SK-N-SH (cell line): Measurements from ENCODE around the gene CES5A. TPM values are rescaled to one million over a fixed set of nuclear protein-coding genes. Genes with fewer than 3 reads are reported as not detected.
"Not testable (repeated sequence)": the region's sequence is repeated elsewhere in the genome, so short reads cannot be mapped to it uniquely, and the experiment has no call there.

Source experiments
- CTCF ChIA-PET: fragments of 300-600, 350-600 bp; formaldehyde crosslinking; extraction: SDS; loops from one replicate; lab custom pipeline; 2021; lab: Yijun Ruan, JAX
- POLR2A ChIA-PET: fragments of 350-600 bp; sonication (Branson Sonifier 250); formaldehyde crosslinking; extraction: SDS; loops from one replicate; lab custom pipeline; 2020; ENCODE audit warnings: antibody characterized with exemption, inconsistent platforms; lab: Yijun Ruan, JAX
- DNase-seq: peaks from one replicate; pipeline ENCODE4 v3.0.0; 2012
- H2AFZ ChIP-seq: fragments of 200-600 bp; sonication (generic); 2 replicates; pipeline ENCODE4 v1.8.1; 2016; ENCODE audit warnings: antibody characterized with exemption, mild to moderate bottlenecking, low read depth
- H3F3A ChIP-seq: fragments of 200-600 bp; sonication (generic); replicated peaks from 2 replicates; pipeline ENCODE3; 2016; ENCODE audit warnings: antibody characterized with exemption, mild to moderate bottlenecking; ENCODE audit not compliant: insufficient read depth
- H3K27ac ChIP-seq, 2 experiments: fragments of 200-500 bp in 1 of 2; fragments of 200-600 bp in 1 of 2; sonication (Bioruptor generic) in 1 of 2; sonication (generic), shearing (Covaris generic) in 1 of 2; 2 replicates each; pipeline versions ENCODE4 v1.5.1 to v1.6.1; 2014 to 2016; ENCODE audit warnings: low read depth in 2 of 2, inconsistent platforms in 1 of 2, low read length in 1 of 2, mild to moderate bottlenecking in 1 of 2, mixed read lengths in 1 of 2
- H3K27me3 ChIP-seq: fragments of 200-600 bp; sonication (generic), shearing (Covaris generic); 2 replicates; pipeline ENCODE4 v1.6.1; 2016; ENCODE audit warnings: mixed run types; ENCODE audit not compliant: insufficient read depth
- H3K36me3 ChIP-seq, 2 experiments: fragments of 200-500 bp in 1 of 2; fragments of 200-600 bp in 1 of 2; sonication (Bioruptor generic) in 1 of 2; sonication (generic) in 1 of 2; replicated peaks in 1 of 2; 2 replicates each; pipeline versions ENCODE3 to v1.5.1; 2014 to 2016; ENCODE audit warnings: low read length in 1 of 2, mild to moderate bottlenecking in 1 of 2; ENCODE audit not compliant: insufficient read depth in 2 of 2, control insufficient read depth in 1 of 2
- H3K4me1 ChIP-seq, 2 experiments: fragments of 200-500 bp in 1 of 2; fragments of 200-600 bp in 1 of 2; sonication (Bioruptor generic) in 1 of 2; sonication (generic), shearing (Covaris generic) in 1 of 2; 2 replicates each; pipeline versions ENCODE4 v1.5.1 to v1.6.1; 2014 to 2016; ENCODE audit warnings: low read depth in 1 of 2, low read length in 1 of 2, mixed run types in 1 of 2; ENCODE audit not compliant: insufficient read depth in 2 of 2, control insufficient read depth in 1 of 2
- H3K4me2 ChIP-seq: fragments of 200-600 bp; sonication (generic), shearing (Covaris generic); 2 replicates; pipeline ENCODE4 v1.6.1; 2017; ENCODE audit warnings: mixed run types
- H3K4me3 ChIP-seq, 2 experiments: fragments of 200-500 bp in 1 of 2; fragments of 200-600 bp in 1 of 2; sonication (Bioruptor generic) in 1 of 2; sonication (generic), shearing (Covaris generic) in 1 of 2; 2 replicates each; pipeline versions ENCODE4 v1.5.1 to v1.8.1; 2014 to 2016; ENCODE audit warnings: low read depth in 2 of 2, inconsistent platforms in 1 of 2, low read length in 1 of 2, mild to moderate bottlenecking in 1 of 2, mixed read lengths in 1 of 2, moderate library complexity in 1 of 2
- H3K79me2 ChIP-seq: fragments of 200-600 bp; sonication (generic); 2 replicates; pipeline ENCODE4 v1.8.1; 2017; ENCODE audit warnings: mild to moderate bottlenecking; ENCODE audit not compliant: insufficient read depth
- H3K9ac ChIP-seq: fragments of 200-600 bp; sonication (generic); 2 replicates; pipeline ENCODE4 v1.6.1; 2017; ENCODE audit warnings: mixed run types
- H3K9me2 ChIP-seq: fragments of 200-600 bp; sonication (generic); 2 replicates; pipeline ENCODE4 v1.6.1; 2017; ENCODE audit warnings: mixed run types
- H3K9me3 ChIP-seq: fragments of 200-600 bp; sonication (generic); 2 replicates; pipeline ENCODE4 v1.6.1; 2017; ENCODE audit warnings: mixed run types, mild to moderate bottlenecking, moderate library complexity
- H4K20me1 ChIP-seq: fragments of 200-600 bp; sonication (generic); 2 replicates; pipeline ENCODE4 v1.6.1; 2017; ENCODE audit warnings: mild to moderate bottlenecking, mixed run types; ENCODE audit not compliant: insufficient read depth
- CHD2 ChIP-seq: fragments of 150-350 bp; IDR thresholded peaks from 2 replicates; pipeline ENCODE4 v1.6.1; 2018; ENCODE audit warnings: low read length; ENCODE audit not compliant: partially characterized antibody
- EP300 ChIP-seq, 2 experiments: IDR thresholded peaks; 2 replicates each; pipeline versions ENCODE4 v1.4.0 to v1.6.1; 2012; ENCODE audit warnings: borderline replicate concordance in 1 of 2, low read depth in 1 of 2, low read length in 1 of 2
- GABPA ChIP-seq: IDR thresholded peaks from 2 replicates; pipeline ENCODE4 v1.4.0; 2012; ENCODE audit warnings: low read depth, mild to moderate bottlenecking
- GATA2 ChIP-seq: sonication (generic); formaldehyde crosslinking; IDR thresholded peaks from 2 replicates; pipeline ENCODE4 v1.5.0; 2020; ENCODE audit warnings: mild to moderate bottlenecking, missing genetic modification reagents
- JUND ChIP-seq: IDR thresholded peaks from 2 replicates; pipeline ENCODE4 v1.4.0; 2012
- MEF2A ChIP-seq: IDR thresholded peaks from 2 replicates; pipeline ENCODE4 v1.4.0; 2012; ENCODE audit warnings: low read depth, borderline replicate concordance
- NFIC ChIP-seq: IDR thresholded peaks from 2 replicates; pipeline ENCODE4 v1.4.0; 2012; ENCODE audit warnings: borderline replicate concordance
- NRF1 ChIP-seq: IDR thresholded peaks from 2 replicates; pipeline ENCODE4 v1.6.1; 2012; ENCODE audit warnings: low read depth, mild to moderate bottlenecking, low read length
- POLR2AphosphoS5 ChIP-seq: IDR thresholded peaks from 2 replicates; pipeline ENCODE4 v1.6.1; 2012; ENCODE audit warnings: low read depth, low read length
- RAD21 ChIP-seq: IDR thresholded peaks from 2 replicates; pipeline ENCODE4 v1.6.1; 2012; ENCODE audit warnings: mild to moderate bottlenecking, low read length
- TAF1 ChIP-seq: IDR thresholded peaks from 2 replicates; pipeline ENCODE4 v1.6.1; 2012; ENCODE audit warnings: low read depth, mild to moderate bottlenecking, low read length, moderate library complexity, borderline replicate concordance
- TCF12 ChIP-seq: IDR thresholded peaks from 2 replicates; pipeline ENCODE4 v1.4.0; 2012
- USF1 ChIP-seq: IDR thresholded peaks from 2 replicates; pipeline ENCODE4 v1.4.0; 2012; ENCODE audit warnings: low read depth, borderline replicate concordance
- USF2 ChIP-seq: fragments of 150-350 bp; IDR thresholded peaks from 2 replicates; pipeline ENCODE4 v1.6.1; 2017; ENCODE audit warnings: antibody characterized with exemption, low read length, low read depth, borderline replicate concordance
- WGBS: methylation state at CpG from one replicate; pipeline ENCODE4 v1.1.6; 2017; ENCODE audit warnings: low lambda C conversion rate; 5-methylcytosine and 5-hydroxymethylcytosine counted together
- polyA plus RNA-seq, 3 experiments: library from polyadenylated mRNA; depleted of rRNA; stranded (reverse); fragments of >200 nt; gene quantifications; 2 replicates each; pipeline ENCODE4 v1.2.3, GENCODE V29; 2012
- TF ChIP-seq, protein P1 (sequence below): IDR thresholded peaks from 2 replicates; pipeline ENCODE4 v1.6.1; 2012; ENCODE audit warnings: mild to moderate bottlenecking, low read depth, low read length, moderate library complexity
- TF ChIP-seq, protein P2 (sequence below): fragments of 200-600 bp; sonication (generic); IDR thresholded peaks from 2 replicates; pipeline ENCODE4 v1.6.1; 2017; ENCODE audit warnings: antibody characterized with exemption, mild to moderate bottlenecking, moderate library complexity

The CES5A gene
- polyA plus RNA-seq, 1 of the 3 experiments (the other 2 are of a cell fraction) = not detected

- H3K4me3 ChIP-seq = no peak overlapping the region
- H3K4me2 ChIP-seq = no peak overlapping the region
- no peak for DNase-seq
- H3K79me2 ChIP-seq = no peaks in the 10 kb centered on the region
- WGBS = 33% methylated on average over 3 of the region's 4 CpGs
- no peak overlapping the region for H2AFZ ChIP-seq
- TF ChIP-seq USF2 (no peak), EP300 (IDR thresholded peaks at IDR 0.05; ENCODE audit: borderline replicate concordance in 1 of 2, low read depth in 1 of 2, low read length in 1 of 2) (no peak), NRF1 (no peak), GATA2 (no peak), TCF12 (no peak), RAD21 (no peak)
- TF ChIP-seq, protein P1, sequence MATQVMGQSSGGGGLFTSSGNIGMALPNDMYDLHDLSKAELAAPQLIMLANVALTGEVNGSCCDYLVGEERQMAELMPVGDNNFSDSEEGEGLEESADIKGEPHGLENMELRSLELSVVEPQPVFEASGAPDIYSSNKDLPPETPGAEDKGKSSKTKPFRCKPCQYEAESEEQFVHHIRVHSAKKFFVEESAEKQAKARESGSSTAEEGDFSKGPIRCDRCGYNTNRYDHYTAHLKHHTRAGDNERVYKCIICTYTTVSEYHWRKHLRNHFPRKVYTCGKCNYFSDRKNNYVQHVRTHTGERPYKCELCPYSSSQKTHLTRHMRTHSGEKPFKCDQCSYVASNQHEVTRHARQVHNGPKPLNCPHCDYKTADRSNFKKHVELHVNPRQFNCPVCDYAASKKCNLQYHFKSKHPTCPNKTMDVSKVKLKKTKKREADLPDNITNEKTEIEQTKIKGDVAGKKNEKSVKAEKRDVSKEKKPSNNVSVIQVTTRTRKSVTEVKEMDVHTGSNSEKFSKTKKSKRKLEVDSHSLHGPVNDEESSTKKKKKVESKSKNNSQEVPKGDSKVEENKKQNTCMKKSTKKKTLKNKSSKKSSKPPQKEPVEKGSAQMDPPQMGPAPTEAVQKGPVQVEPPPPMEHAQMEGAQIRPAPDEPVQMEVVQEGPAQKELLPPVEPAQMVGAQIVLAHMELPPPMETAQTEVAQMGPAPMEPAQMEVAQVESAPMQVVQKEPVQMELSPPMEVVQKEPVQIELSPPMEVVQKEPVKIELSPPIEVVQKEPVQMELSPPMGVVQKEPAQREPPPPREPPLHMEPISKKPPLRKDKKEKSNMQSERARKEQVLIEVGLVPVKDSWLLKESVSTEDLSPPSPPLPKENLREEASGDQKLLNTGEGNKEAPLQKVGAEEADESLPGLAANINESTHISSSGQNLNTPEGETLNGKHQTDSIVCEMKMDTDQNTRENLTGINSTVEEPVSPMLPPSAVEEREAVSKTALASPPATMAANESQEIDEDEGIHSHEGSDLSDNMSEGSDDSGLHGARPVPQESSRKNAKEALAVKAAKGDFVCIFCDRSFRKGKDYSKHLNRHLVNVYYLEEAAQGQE = no peak
- no peaks in the 10 kb centered on the region for H3K9me2 ChIP-seq
- H3K27me3 ChIP-seq = no peaks in the 10 kb centered on the region
- H4K20me1 ChIP-seq = no peaks in the 10 kb centered on the region
- CTCF ChIA-PET = interaction anchor here (0.7 kb wide), 1 partner anchor 345 kb away, joined by 3 read pairs; no protein-coding TSS in a partner anchor
- H3K27ac ChIP-seq = no peak overlapping the region
- H3K9me3 ChIP-seq = no peaks in the 10 kb centered on the region
- H3K9ac ChIP-seq = no peak overlapping the region
- no peaks in the 10 kb centered on the region for H3K4me1 ChIP-seq
- H3K36me3 ChIP-seq = no peaks in the 10 kb centered on the region
- POLR2A ChIA-PET = no interaction called here
- H3F3A ChIP-seq = no peaks in the 10 kb centered on the region
Observed at GRCh38 chr16:55809851-55810250, 65.3 kb downstream of the CES5A start.

DNA sequence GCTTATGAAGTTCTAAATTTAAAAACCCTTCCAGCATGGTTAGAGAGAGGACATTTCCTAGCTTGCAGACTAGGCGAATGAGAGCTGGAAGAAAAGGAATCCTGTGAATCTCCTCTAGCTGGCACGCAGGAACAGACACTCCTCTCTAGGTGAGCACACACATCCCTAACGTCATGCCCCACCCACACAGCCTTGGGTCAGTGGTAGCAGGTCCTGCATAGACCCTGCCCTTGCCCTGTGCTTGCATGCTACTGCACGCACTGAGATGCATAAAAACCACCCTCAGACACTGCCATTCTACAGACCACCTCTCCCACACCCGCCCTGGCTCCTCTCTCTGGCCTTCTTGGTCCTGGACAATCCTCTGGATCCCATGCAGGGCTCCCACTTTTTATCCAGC lies 65.8 kb downstream of the CES5A start:
- CTCF ChIA-PET = interaction anchor here (0.7 kb wide), 1 partner anchor 345 kb away, joined by 3 read pairs; no protein-coding TSS in a partner anchor
- DNase-seq = no peak
- H3K4me2 ChIP-seq = no peak overlapping the region
- H4K20me1 ChIP-seq = no peaks in the 10 kb centered on the region
- H3K9me3 ChIP-seq = no peaks in the 10 kb centered on the region
- H3K9me2 ChIP-seq = no peaks in the 10 kb centered on the region
- no peaks in the 10 kb centered on the region for H3K27me3 ChIP-seq
- no peaks in the 10 kb centered on the region for H3K79me2 ChIP-seq
- no peak overlapping the region for H3K27ac ChIP-seq
- no peak for TF ChIP-seq USF2
- no peak for TF ChIP-seq GABPA
- no peak for TF ChIP-seq JUND
- TF ChIP-seq, protein P2, sequence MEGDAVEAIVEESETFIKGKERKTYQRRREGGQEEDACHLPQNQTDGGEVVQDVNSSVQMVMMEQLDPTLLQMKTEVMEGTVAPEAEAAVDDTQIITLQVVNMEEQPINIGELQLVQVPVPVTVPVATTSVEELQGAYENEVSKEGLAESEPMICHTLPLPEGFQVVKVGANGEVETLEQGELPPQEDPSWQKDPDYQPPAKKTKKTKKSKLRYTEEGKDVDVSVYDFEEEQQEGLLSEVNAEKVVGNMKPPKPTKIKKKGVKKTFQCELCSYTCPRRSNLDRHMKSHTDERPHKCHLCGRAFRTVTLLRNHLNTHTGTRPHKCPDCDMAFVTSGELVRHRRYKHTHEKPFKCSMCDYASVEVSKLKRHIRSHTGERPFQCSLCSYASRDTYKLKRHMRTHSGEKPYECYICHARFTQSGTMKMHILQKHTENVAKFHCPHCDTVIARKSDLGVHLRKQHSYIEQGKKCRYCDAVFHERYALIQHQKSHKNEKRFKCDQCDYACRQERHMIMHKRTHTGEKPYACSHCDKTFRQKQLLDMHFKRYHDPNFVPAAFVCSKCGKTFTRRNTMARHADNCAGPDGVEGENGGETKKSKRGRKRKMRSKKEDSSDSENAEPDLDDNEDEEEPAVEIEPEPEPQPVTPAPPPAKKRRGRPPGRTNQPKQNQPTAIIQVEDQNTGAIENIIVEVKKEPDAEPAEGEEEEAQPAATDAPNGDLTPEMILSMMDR = no peak
- TF ChIP-seq POLR2AphosphoS5 = no peak
- no peak for TF ChIP-seq TAF1
- TF ChIP-seq MEF2A = no peak
- TF ChIP-seq USF1 = no peak
- TF ChIP-seq CHD2 = no peak
- TF ChIP-seq GATA2 = no peak
- TF ChIP-seq NFIC = no peak
- WGBS = 23% methylated on average over 4 of the region's 5 CpGs
- H2AFZ ChIP-seq = no peak overlapping the region
- H3K9ac ChIP-seq = no peak overlapping the region
- no peak overlapping the region for H3K4me3 ChIP-seq
- H3K36me3 ChIP-seq = no peaks in the 10 kb centered on the region
- H3F3A ChIP-seq = no peaks in the 10 kb centered on the region
- POLR2A ChIA-PET = no interaction called here
- no peaks in the 10 kb centered on the region for H3K4me1 ChIP-seq

GRCh38 chr16:55808286-55808685 lies 66.9 kb downstream of the CES5A start:
- 10% methylated on average over 1 of the region's 1 CpG for WGBS
- DNase-seq, H3K27me3 ChIP-seq, H3K79me2 ChIP-seq, H3K4me1 ChIP-seq, H3K36me3 ChIP-seq, H3K4me3 ChIP-seq, H3K27ac ChIP-seq, H2AFZ ChIP-seq, CTCF ChIA-PET, H3F3A ChIP-seq, H4K20me1 ChIP-seq, POLR2A ChIA-PET, H3K9ac ChIP-seq, H3K9me3 ChIP-seq, H3K4me2 ChIP-seq, H3K9me2 ChIP-seq: not testable (repeated sequence)
